HG03139 (cell line): ENCODE measurements around the gene ACAN.

ENCODE experiments used
- ATAC-seq: cut with Tn5 transposase; IDR thresholded peaks from one replicate; pipeline ENCODE4 v1.9.1; 2021; ENCODE audit not compliant: unreplicated experiment

The ACAN gene

DNA sequence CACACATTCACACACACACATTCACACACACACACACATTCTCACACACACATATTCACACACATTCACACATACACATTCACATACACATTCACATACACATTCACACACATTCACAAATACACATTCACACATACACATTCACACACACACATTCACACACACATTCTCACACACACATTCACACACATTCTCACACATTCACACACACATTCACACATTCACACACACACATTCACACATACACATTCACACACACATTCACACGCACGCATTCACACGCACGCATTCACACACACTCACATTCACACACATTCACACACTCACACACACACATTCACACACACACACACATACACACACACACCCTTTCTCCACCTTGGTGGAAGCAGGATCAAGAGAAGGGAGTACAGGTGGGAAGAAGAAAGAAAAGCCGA, 97.8 kb downstream of the ACAN start:
- ATAC-seq = no peak

GRCh38 chr15:88901508-88902220, 98.4 kb downstream of the ACAN start:
- ATAC-seq = no peak

DNA sequence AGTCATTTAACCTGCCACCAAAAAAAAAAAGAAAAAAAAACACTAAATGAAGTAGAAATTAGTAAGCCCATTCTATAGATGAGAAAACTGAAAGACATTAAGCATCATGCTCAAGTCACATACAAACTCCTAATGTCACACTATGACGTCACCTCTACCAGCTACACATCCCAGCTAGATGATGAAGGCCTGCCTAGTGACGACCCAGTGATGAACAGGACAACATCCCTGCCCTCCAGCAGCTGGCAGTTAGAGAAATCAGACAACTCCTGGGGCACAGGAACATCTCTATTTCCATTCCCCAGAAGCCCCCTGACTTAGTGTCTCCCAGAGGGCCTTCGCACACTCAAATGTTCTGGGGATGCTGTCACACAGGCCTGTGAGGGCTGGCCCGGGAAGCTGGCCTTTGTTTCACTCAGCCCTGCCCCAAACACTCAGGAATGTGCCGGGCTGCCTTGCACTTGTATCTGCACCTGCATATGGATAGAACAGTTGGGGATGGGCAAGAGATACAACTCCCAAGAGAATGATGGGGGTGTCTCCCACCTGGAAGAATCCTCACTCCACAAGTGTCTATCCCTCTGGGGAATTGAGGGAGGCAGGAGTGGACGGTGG, 99.1 kb downstream of the ACAN start:
- ATAC-seq = no peak

DNA sequence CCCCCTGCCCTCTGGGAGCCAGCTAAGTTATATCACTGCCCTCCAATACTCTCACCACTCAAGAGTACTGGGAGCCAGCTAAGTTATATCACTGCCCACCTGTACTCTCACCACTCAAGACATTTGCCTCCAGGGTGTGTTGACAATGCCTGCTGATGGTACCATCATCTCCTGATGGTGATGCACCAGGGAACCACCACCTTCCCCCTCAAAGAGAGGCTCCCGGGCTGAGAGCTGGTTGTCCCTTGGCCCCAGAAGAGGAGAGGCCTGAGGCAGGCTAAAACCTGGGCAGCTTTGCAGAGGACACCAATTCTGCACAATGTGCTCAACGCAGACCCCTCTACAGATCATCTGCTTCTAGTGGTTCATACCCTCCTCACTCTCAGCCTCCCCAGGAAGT, 99.6 kb downstream of the ACAN start:
- ATAC-seq = no peak

- no peak for ATAC-seq
Observed at GRCh38 chr15:88904257-88904623, 101.0 kb downstream of the ACAN start.

DNA sequence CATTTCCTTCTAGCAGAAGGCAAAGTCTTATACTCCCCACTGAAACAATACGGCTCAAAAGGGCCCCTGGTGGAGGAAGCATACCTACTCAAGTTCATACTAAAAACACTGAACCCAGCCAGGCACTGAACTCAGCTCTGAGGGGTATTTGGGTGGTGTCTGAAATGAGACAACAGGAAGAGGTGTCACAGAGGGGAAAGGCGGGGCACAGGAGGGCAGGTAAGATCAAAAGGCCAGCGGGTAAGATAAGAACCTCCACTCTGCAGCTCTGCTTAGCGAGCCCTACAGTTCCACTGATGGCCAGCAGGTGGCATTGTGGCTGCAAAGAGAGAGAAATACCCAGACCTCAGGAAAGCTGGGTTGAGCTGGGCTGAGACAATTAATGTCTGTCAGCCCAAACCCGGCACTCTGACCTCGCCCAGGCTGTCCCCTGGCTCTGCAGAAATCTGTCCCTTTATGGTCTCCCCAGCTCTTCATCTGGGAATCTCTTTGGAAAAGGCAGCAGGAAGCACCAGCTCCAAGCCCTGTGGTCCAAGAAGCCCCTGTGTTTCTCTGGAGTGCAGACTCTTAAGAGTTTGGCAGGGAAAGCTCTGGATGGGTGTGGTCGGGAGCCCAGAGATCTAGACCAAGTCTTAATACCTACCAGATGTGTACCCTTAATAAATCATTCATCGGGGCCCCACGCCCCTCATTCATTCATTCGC, 101.5 kb downstream of the ACAN start:
- peak; percentile 60 for ATAC-seq

DNA sequence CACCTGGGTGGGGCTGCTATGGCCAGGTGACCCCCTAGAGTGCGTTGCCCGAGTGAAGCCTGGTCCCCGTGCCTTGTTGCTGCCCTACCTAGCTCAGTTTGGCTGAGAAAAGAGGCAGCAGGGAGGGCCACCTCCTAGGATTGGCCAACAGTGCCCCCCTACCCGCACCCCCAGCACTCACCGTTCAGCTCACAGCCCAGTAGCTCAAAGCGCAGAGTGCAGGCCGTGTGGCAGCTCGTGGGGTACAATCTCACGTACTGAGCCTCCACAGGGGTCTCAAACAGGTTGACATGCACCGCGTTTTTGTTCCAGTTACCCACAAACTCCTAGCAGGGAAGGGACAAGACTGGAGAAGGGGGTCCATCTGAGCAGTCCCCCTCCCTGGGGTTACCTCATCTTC, 102.3 kb downstream of the ACAN start:
- no peak for ATAC-seq

GRCh38 chr15:88906130-88906529, 102.9 kb downstream of the ACAN start:
- ATAC-seq = no peak

DNA sequence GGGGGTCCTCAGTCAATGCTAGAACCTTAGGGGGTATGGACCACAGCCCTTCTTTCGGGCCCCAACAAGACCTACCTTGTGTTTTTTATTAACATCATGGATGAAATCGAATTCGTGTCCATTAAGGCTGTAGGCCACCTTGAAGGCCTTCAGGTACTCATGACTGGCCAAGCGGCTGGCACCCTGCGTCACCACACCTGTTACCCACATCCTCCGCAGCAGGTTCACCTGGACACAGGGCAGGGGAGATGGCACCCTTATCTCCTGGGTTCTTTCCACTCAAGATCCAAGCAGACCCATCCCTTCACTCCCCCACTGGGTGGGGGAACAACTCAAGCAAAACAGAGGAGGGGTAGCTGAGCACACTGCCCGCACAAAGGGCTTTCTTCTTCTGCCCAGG, 103.3 kb downstream of the ACAN start:
- ATAC-seq = no peak

DNA sequence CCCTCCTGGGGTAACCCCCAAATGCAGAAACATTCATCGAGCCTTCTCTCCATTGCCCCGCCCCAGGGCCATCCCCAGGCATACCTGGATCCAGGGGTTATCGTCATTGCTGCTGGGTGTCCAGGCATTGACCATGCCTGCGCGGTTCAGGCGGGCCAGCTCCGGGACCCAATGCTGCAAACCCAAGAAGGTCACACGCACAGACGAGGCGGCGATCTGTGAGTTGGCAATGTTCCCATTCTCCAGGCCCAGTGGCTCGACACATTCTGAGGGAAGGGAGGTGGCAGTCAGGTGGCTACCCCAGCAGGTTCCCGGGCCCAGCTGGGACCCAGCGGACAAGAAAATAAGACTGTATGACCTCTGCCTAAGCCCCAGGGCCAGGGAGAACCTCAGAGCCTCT, 103.9 kb downstream of the ACAN start:
- ATAC-seq = no peak

- ATAC-seq = no peak
Observed at GRCh38 chr15:88908123-88908522, 104.9 kb downstream of the ACAN start.

DNA sequence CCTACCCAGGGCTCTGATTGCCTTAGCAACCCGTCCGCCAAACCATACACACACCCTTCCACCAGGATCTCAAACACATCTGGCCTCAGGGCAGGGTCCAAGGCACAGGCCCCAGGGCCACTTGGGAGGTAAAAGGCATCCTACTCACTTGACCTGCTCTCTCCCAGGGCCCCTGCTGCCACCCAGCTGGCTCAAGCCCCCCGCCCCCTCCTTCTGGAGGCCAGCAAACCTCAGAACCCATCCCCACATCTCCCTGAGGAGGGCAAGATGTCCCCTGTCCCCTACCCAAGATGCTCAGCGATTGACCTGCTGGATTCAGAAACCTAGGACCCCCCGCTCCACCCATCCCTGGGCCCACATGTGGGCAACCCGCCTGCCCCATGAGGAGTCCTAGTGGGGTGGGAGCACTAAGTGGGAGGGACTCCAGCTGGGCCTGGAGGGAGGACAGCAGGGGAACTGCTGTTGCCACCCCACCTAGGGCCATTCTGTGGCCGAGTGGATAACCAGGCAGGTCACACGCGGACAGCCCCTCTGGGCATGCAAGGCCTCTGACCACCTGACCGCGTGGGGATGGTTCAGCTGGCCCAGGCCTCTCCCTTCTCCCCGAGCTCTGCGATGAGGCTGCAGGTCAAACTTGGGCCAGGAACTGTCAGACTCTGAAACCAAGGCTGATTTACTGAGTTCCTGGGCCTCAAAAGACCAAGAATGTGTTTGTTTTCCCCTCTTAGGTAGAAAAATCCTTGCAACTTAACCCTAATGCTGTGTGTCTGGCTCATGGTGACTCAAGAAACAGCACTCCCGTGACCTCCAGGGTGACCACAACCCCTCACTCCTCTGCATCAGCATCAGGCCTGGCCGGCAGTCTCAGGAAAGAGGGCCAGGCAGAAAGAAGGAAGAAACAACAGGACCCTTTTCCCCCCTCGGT, 105.7 kb downstream of the ACAN start:
- ATAC-seq = no peak

GRCh38 chr15:88909956-88910831, 107.0 kb downstream of the ACAN start:
- no peak for ATAC-seq

DNA sequence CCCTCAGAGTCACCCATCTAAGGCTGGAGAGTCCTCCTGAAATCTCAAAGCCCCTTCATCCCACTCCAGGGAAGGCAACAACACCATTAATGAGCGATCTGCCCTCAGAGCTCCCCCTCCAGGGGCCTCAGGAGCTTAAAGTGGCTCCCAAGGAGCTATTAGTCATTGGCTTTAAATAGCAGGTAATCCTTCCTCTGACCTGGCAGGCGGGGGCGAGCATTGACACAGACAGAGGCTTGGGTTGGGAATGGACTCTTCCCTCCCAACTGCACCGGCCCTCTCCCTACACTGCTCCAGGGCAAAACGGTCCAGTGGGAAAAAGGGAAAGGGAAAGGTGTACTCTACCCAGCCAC, 108.5 kb downstream of the ACAN start:
- no peak for ATAC-seq

DNA sequence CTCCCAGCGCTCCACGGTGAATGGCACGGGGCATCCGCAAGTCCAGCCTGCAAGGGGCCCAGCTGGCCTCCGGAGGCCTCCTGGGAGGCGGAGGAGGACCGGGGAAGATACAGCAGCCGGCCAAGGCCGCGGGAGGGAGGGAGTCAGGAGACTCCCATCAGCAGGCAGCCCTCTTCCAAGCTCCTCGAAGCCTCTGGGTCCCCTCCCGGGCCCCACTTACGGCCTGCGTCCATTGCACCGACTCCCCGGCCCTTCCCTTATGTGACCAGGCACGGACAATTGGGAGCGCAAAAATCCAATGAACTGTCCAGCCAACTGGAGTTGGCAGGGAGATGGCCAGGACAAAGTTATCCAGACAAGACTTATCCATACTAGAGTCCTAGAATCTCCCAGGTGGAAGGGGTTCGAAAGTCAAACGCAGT, 109.3 kb downstream of the ACAN start:
- ATAC-seq = no peak

DNA sequence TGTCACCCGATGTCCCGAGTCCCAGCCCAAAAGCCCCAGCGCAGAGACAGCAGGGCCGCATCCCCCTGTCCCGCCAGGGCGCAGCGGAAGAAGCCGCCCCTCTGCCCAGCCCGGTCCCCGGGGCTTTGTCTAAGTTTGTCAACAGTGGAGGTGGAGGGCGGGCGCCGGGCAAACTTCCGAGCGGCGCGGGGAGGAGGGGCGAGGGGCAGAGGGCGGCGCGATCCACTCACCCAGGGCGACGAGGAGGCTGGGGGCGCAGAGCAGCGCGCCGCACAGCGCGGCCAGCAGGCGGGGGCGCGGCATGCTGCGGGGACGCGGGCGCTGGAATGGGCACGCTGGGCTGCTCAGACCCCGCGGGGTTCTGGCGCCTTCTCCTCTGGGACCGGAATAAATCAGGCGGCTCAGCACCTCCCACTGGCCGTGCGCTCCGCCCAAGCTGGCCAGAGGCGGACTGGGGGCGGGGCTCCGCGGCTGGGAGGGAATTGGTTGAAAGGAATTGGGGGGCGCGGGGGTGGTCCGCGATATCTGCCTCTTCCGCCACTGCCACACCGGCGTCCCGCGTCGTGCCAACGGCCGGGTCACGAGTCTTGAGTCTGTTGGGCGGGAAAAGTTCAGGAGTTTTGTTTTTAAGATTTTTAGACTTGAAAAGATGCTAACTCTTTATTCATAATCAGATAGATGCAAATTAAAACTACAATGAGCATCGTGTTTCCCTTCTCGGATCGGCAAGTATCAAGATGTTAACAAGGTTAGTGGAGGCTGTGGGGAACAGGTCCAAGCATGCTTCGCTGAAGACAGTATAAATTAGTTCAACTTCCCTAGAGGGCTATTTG, 110.0 kb downstream of the ACAN start, which contains the start of gene MFGE8:
MFGE8 (minus strand) TSS at position 363 of the 833 bp plus-strand sequence; CDS start at position 303, 60 bp downstream.
- peak; percentile 74 for ATAC-seq

DNA sequence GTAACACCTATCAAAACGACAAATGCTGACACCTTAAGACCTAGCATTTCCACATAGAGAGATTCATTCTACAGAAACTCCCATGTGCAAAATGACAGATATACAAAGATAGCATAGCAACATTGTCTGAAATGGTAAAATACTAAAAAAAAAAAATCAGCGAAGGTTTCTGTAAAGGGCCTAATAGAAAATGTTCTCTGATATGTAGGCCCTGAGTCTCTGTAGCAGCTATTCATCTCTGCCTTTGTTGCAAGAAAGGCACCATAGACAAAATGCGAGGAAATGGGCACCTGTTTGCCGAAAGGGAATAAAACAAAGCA, 110.6 kb downstream of the ACAN start:
- no peak for ATAC-seq

- no peak for ATAC-seq
Observed at GRCh38 chr15:88915354-88915753, 112.1 kb downstream of the ACAN start.

DNA sequence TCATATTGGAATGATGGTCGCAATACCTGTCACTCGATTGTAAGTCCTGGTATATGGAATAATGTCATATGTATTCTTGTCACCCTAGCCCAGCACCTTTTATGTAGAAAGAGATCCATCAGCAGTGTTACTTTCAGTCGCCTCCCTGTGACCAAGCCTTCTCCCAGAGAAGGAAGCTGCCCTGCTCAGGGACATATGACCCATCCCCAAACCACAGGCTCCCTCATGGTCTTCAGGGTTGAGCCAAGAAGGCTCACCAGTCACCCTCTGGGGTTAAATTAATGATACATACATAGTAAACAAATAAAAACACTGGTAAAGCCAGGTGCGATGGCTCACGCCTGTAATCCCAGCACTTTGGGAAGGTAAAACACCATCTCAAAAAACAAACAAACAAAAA, 114.5 kb downstream of the ACAN start:
- ATAC-seq = no peak
